ENCODE results near the gene ZBP1.

The ZBP1 gene

GRCh38 chr20:57586370-57586793 is 33.8 kb downstream of the ZBP1 start:
- DNase-seq (ENCODE audit: low read depth, low spot score), result no peak

GRCh38 chr20:57585466-57586213 is 34.6 kb downstream of the ZBP1 start:
- no peak for DNase-seq (ENCODE audit: low read depth, low spot score)

GRCh38 chr20:57584768-57585461 is 35.3 kb downstream of the ZBP1 start:
- no peak for DNase-seq (ENCODE audit: low read depth, low spot score)

- DNase-seq (ENCODE audit: low read depth, low spot score), result no peak
Observed at GRCh38 chr20:57583289-57584257, 36.7 kb downstream of the ZBP1 start.

- no peak for DNase-seq (ENCODE audit: low read depth, low spot score)
Observed at GRCh38 chr20:57582432-57583288, 37.6 kb downstream of the ZBP1 start.

- DNase-seq (ENCODE audit: low read depth, low spot score), result no peak
Observed at GRCh38 chr20:57582029-57582378, 38.2 kb downstream of the ZBP1 start.

- DNase-seq (ENCODE audit: low read depth, low spot score), result no peak
Observed at GRCh38 chr20:57581202-57582028, 38.8 kb downstream of the ZBP1 start.

GRCh38 chr20:57580478-57581201 is 39.6 kb downstream of the ZBP1 start:
- DNase-seq (ENCODE audit: low read depth, low spot score), result no peak

GRCh38 chr20:57579898-57580447 is 40.3 kb downstream of the ZBP1 start:
- DNase-seq (ENCODE audit: low read depth, low spot score), result no peak

GRCh38 chr20:57579331-57579897 is 40.8 kb downstream of the ZBP1 start:
- no peak for DNase-seq (ENCODE audit: low read depth, low spot score)

GRCh38 chr20:57578476-57579165 is 41.6 kb downstream of the ZBP1 start:
- DNase-seq (ENCODE audit: low read depth, low spot score), result no peak

- DNase-seq (ENCODE audit: low read depth, low spot score), result no peak
Observed at GRCh38 chr20:57577679-57578475, 42.3 kb downstream of the ZBP1 start.

GRCh38 chr20:57576617-57577550 is 43.3 kb downstream of the ZBP1 start:
- DNase-seq (ENCODE audit: low read depth, low spot score), result no peak

- DNase-seq (ENCODE audit: low read depth, low spot score), result no peak
Observed at GRCh38 chr20:57576002-57576401, 44.2 kb downstream of the ZBP1 start.

GRCh38 chr20:57574954-57575353 is 45.3 kb downstream of the ZBP1 start:
- DNase-seq (ENCODE audit: low read depth, low spot score), result no peak

GRCh38 chr20:57573894-57574293 is 46.3 kb downstream of the ZBP1 start:
- DNase-seq (ENCODE audit: low read depth, low spot score), result no peak

Measured in activated CD4-positive, CD25-positive, alpha-beta regulatory T cell treated with anti-CD3 and anti-CD28 coated beads, Interleukin-2, amount 50 U/mL, for 16 hours (primary cell).